ENCODE results near the gene HNRNPA2B1. TPM values are rescaled to one million over a fixed set of nuclear protein-coding genes. Genes with fewer than 3 reads are reported as not detected.
A peak's percentile ranks its signal among the peaks of the same experiment; 100 is the strongest.

HNRNPA2B1 gene
- total and polyA plus RNA-seq, 2 of the 4 experiments (the other 2 are of a cell fraction): 49.3 to 515 TPM

- H3K9ac ChIP-seq (ENCODE audit: low read depth, low read length): no peak overlapping the region
- H4K91ac ChIP-seq (ENCODE audit: insufficient read depth, low read depth, low read length): no peak overlapping the region
- no peak overlapping the region for H3K4me2 ChIP-seq (ENCODE audit: low read depth, low read length)
- no peak overlapping the region for H2AFZ ChIP-seq (replicated peaks; ENCODE audit: low read length, poor library complexity)
- H2BK5ac ChIP-seq (ENCODE audit: low read depth, low read length, poor library complexity, severe bottlenecking): no peak overlapping the region
- no peak overlapping the region for H3K23ac ChIP-seq (ENCODE audit: low read depth, low read length)
- no peak overlapping the region for H3K4ac ChIP-seq (ENCODE audit: low read depth, low read length)
- no peaks in the 10 kb centered on the region for H4K20me1 ChIP-seq (ENCODE audit: insufficient read depth, low read length)
- 80% methylated on average over 1 of the region's 1 CpG; no CpG with 5 or more reads in 1 of the 2 experiments for WGBS, 2 experiments (ENCODE audit: extremely low coverage in 2 of 2, insufficient read length in 1 of 2)
- peaks cover 3% of the 10 kb centered on the region; the same call in 1 of the 2 replicates for H3K4me1 ChIP-seq (ENCODE audit: control insufficient read depth, insufficient read depth, low read length)
- H3K27me3 ChIP-seq (ENCODE audit: control insufficient read depth, insufficient read depth, low read length): no peaks in the 10 kb centered on the region
- POLR2A ChIA-PET (ENCODE audit: unreplicated experiment): no interaction called here
- peaks cover 3 to 14% of the 10 kb centered on the region in 2 experiments; a peak in 2 of 4 replicates for H3K79me1 ChIP-seq (ENCODE audit: low read depth in 1 of 2, low read length in 2 of 2)
- in situ Hi-C loops (cut with MboI; ENCODE audit: low sequenced_read_pairs) (no loop called here), intact Hi-C loops (cut with micrococcal nuclease) (no loop called here), dilution Hi-C loops (cut with HindIII; ENCODE audit: low sequenced_read_pairs, unreplicated experiment) (no loop called here)
- H2AK5ac ChIP-seq (ENCODE audit: low read depth, low read length): no peak overlapping the region
- H3K14ac ChIP-seq (replicated peaks; ENCODE audit: low read depth, low read length): no peak overlapping the region
- no peak overlapping the region for H2BK20ac ChIP-seq (ENCODE audit: low read depth, low read length)
- H2BK15ac ChIP-seq (ENCODE audit: low read depth, low read length): no peak overlapping the region
- peaks cover 8% of the 10 kb centered on the region for H3K9me1 ChIP-seq (ENCODE audit: insufficient read depth, low read length)
- H3K18ac ChIP-seq (ENCODE audit: low read depth, low read length): no peak overlapping the region
- H3K36me3 ChIP-seq (ENCODE audit: control insufficient read depth, insufficient read depth, low read length): no peaks in the 10 kb centered on the region
- TF ChIP-seq SMC3 (IDR thresholded peaks at IDR 0.05; ENCODE audit: low read depth, low read length): no peak
- TF ChIP-seq ELK1 (IDR thresholded peaks at IDR 0.05; ENCODE audit: borderline replicate concordance, low read depth, low read length): no peak
- no peak for TF ChIP-seq RAD21 (IDR thresholded peaks at IDR 0.05; ENCODE audit: low read length)
- TF ChIP-seq, protein P1, sequence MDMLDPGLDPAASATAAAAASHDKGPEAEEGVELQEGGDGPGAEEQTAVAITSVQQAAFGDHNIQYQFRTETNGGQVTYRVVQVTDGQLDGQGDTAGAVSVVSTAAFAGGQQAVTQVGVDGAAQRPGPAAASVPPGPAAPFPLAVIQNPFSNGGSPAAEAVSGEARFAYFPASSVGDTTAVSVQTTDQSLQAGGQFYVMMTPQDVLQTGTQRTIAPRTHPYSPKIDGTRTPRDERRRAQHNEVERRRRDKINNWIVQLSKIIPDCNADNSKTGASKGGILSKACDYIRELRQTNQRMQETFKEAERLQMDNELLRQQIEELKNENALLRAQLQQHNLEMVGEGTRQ (IDR thresholded peaks at IDR 0.05; ENCODE audit: low read depth, low read length): no peak
- no peak for TF ChIP-seq BHLHE40 (IDR thresholded peaks at IDR 0.05; ENCODE audit: low read depth, low read length)
- TF ChIP-seq RFX5 (IDR thresholded peaks at IDR 0.05; ENCODE audit: low read depth, low read length): no peak
- no peak overlapping the region for H2BK120ac ChIP-seq (ENCODE audit: low read depth, low read length)
- no peak overlapping the region for H3K4me3 ChIP-seq (ENCODE audit: insufficient read depth, low read depth, low read length)
- H2AK9ac ChIP-seq (replicated peaks; ENCODE audit: low read depth, low read length, poor library complexity): no peak overlapping the region
- H4K5ac ChIP-seq (ENCODE audit: low read depth, low read length): no peak overlapping the region
- CTCF ChIA-PET: no interaction called here
- peak; percentile 29; the same call in 1 of the 2 replicates for ATAC-seq (ENCODE audit: low read depth)
- peak; percentile 41 for DNase-seq
- no TSS peak for BruUV-seq (replicated peaks)
- H3K9me3 ChIP-seq (ENCODE audit: control insufficient read depth, insufficient read depth, low read length): no peaks in the 10 kb centered on the region
- no peak overlapping the region for H4K8ac ChIP-seq (ENCODE audit: low read depth in 2 of 2, low read length in 2 of 2)
- H3K27ac ChIP-seq (ENCODE audit: insufficient read depth, low read length): no peak overlapping the region
- H3K56ac ChIP-seq (ENCODE audit: extremely low read depth, insufficient read depth, low read length): no peak overlapping the region
Observed at GRCh38 chr7:26170663-26171062, 29.9 kb downstream of the HNRNPA2B1 start.

Data from IMR-90 (cell line).